M059J (cell line): ENCODE measurements around the gene SDK1. TPM values are rescaled to one million over a fixed set of nuclear protein-coding genes. Genes with fewer than 3 reads are reported as not detected.
"Not testable (repeated sequence)": the region's sequence is repeated elsewhere in the genome, so short reads cannot be mapped to it uniquely, and the experiment has no call there.

Experiments used
- DNase-seq: peaks from one replicate; pipeline ENCODE4 v3.0.0-alpha.2; 2012; ENCODE audit warnings: low read depth
- total RNA-seq: library from RNA; depleted of rRNA; stranded (reverse); fragments of >200 nt; shearing (Covaris generic); gene quantifications from 2 replicates; pipeline ENCODE4 v1.2.3, GENCODE V29; 2014

The SDK1 gene
- total RNA-seq, 1 experiment from 2014 or later, result under 0.01 TPM

GRCh38 chr7:4299431-4299830 is 998.4 kb downstream of the SDK1 start:
- DNase-seq, result no peak

GRCh38 chr7:4302203-4302905 is 1001.3 kb downstream of the SDK1 start:
- DNase-seq, result no peak

- no peak for DNase-seq
Observed at GRCh38 chr7:4307316-4308204, 1006.5 kb downstream of the SDK1 start.

- no peak for DNase-seq
Observed at GRCh38 chr7:4308205-4308590, 1007.1 kb downstream of the SDK1 start.

- not testable (repeated sequence) for DNase-seq
Observed at GRCh38 chr7:4313911-4314310, 1012.9 kb downstream of the SDK1 start.

- DNase-seq, result not testable (repeated sequence)
Observed at GRCh38 chr7:4314316-4314715, 1013.3 kb downstream of the SDK1 start.
